22Rv1 (cell line): ENCODE data around the gene FAM43A.

ENCODE experiments used
- ZFX ChIP-seq: fragments of 450-650 bp; IDR thresholded peaks from 2 replicates; pipeline ENCODE4 v1.6.1; 2017; ENCODE audit warnings: antibody characterized with exemption, borderline replicate concordance
- TF ChIP-seq, protein P1 (sequence below): fragments of 450-650 bp; IDR thresholded peaks from 2 replicates; pipeline ENCODE4 v1.5.1; 2017; ENCODE audit warnings: mild to moderate bottlenecking

DNA sequence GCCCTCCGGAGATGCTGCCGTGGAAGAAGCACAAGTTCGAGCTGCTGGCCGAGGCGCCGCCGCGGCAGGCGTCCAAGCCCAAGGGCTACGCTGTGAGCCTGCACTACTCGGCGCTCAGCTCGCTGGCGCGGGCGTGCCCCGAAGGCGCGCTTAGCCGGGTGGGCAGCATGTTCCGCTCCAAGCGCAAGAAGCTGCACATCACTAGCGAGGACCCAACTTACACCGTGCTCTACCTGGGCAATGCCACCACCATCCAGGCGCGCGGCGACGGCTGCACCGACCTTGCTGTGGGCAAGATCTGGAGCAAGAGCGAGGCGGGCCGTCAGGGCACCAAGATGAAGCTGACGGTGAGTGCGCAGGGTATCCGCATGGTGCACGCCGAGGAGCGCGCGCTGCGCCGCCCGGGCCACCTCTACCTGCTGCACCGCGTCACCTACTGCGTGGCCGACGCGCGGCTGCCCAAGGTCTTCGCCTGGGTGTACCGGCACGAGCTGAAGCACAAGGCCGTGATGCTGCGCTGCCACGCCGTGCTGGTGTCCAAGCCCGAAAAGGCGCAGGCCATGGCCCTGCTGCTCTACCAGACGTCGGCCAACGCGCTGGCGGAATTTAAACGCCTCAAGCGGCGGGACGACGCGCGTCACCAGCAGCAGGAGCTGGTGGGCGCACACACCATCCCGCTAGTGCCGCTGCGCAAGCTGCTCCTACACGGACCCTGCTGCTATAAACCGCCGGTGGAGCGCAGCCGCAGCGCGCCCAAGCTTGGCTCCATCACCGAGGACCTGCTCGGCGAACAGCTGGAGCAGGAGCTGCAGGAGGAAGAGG, 1.3 kb downstream of the FAM43A start:
- TF ChIP-seq, protein P1, sequence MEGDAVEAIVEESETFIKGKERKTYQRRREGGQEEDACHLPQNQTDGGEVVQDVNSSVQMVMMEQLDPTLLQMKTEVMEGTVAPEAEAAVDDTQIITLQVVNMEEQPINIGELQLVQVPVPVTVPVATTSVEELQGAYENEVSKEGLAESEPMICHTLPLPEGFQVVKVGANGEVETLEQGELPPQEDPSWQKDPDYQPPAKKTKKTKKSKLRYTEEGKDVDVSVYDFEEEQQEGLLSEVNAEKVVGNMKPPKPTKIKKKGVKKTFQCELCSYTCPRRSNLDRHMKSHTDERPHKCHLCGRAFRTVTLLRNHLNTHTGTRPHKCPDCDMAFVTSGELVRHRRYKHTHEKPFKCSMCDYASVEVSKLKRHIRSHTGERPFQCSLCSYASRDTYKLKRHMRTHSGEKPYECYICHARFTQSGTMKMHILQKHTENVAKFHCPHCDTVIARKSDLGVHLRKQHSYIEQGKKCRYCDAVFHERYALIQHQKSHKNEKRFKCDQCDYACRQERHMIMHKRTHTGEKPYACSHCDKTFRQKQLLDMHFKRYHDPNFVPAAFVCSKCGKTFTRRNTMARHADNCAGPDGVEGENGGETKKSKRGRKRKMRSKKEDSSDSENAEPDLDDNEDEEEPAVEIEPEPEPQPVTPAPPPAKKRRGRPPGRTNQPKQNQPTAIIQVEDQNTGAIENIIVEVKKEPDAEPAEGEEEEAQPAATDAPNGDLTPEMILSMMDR, result no peak
- TF ChIP-seq ZFX, result no peak
